Neural progenitor cell (in vitro differentiated cells): Measurements from ENCODE around the gene SPIRE1. TPM values are rescaled to one million over a fixed set of nuclear protein-coding genes. Genes with fewer than 3 reads are reported as not detected.

Experiments
- DNase-seq: peaks from one replicate; pipeline ENCODE4 v3.0.0-alpha.2; 2016; ENCODE audit warnings: low spot score
- H2AFZ ChIP-seq: fragments of 200-600 bp; sonication (generic); replicated peaks from 2 replicates; pipeline ENCODE4 v1.6.1; 2016; ENCODE audit warnings: antibody characterized with exemption
- H3F3A ChIP-seq: fragments of 200-600 bp; sonication (generic); 2 replicates; pipeline ENCODE4 v1.6.1; 2016; ENCODE audit warnings: antibody characterized with exemption, low read depth
- H3K27ac ChIP-seq: fragments of 200-600 bp; sonication (generic); 2 replicates; pipeline ENCODE4 v1.5.1; 2016; ENCODE audit warnings: mild to moderate bottlenecking
- H3K27me3 ChIP-seq: fragments of 200-600 bp; sonication (generic); 2 replicates; pipeline ENCODE4 v1.6.1; 2016; ENCODE audit warnings: mild to moderate bottlenecking, moderate library complexity
- H3K36me3 ChIP-seq: fragments of 200-600 bp; sonication (generic); 2 replicates; pipeline ENCODE4 v1.5.1; 2016
- H3K4me1 ChIP-seq: fragments of 200-600 bp; sonication (generic); 2 replicates; pipeline ENCODE4 v1.6.1; 2016; ENCODE audit warnings: mixed run types
- H3K4me2 ChIP-seq: fragments of 200-600 bp; sonication (generic); 2 replicates; pipeline ENCODE4 v1.6.1; 2016
- H3K4me3 ChIP-seq: fragments of 200-600 bp; sonication (generic); 2 replicates; pipeline ENCODE4 v1.5.1; 2016
- H3K79me2 ChIP-seq: fragments of 200-600 bp; sonication (generic); 2 replicates; pipeline ENCODE4 v1.6.1; 2016; ENCODE audit warnings: low read depth
- H3K9ac ChIP-seq: fragments of 200-600 bp; sonication (generic); 2 replicates; pipeline ENCODE4 v1.6.1; 2016
- H3K9me3 ChIP-seq: fragments of 200-600 bp; sonication (generic); 2 replicates; pipeline ENCODE4 v1.5.1; 2016; ENCODE audit warnings: low read depth
- H4K20me1 ChIP-seq: fragments of 200-600 bp; sonication (generic); 2 replicates; pipeline ENCODE4 v1.6.1; 2016; ENCODE audit warnings: low read depth
- H3K27ac Mint-ChIP-seq: 3 replicates; pipeline ENCODE4 v1.8.0; 2021; ENCODE audit warnings: mixed read lengths
- H3K27me3 Mint-ChIP-seq: 2 replicates; pipeline ENCODE4 v1.8.0; 2022; ENCODE audit warnings: low read depth, mild to moderate bottlenecking, inconsistent platforms, moderate library complexity, mixed read lengths; ENCODE audit not compliant: insufficient read depth
- H3K36me3 Mint-ChIP-seq: 3 replicates; pipeline ENCODE4 v1.8.0; 2021; ENCODE audit warnings: mixed read lengths
- H3K4me1 Mint-ChIP-seq: 3 replicates; pipeline ENCODE4 v1.8.0; 2021; ENCODE audit warnings: mixed read lengths
- H3K4me3 Mint-ChIP-seq: 3 replicates; pipeline ENCODE4 v1.8.0; 2021; ENCODE audit warnings: mild to moderate bottlenecking, moderate library complexity, mixed read lengths
- H3K9me3 Mint-ChIP-seq: 3 replicates; pipeline ENCODE4 v1.8.0; 2020; ENCODE audit warnings: mixed read lengths
- EZH2 ChIP-seq: fragments of 200-600 bp; sonication (generic); IDR thresholded peaks from 2 replicates; pipeline ENCODE4 v1.6.1; 2017; ENCODE audit warnings: antibody characterized with exemption, mild to moderate bottlenecking, moderate library complexity
- EZH2phosphoT487 ChIP-seq: fragments of 200-600 bp; sonication (generic); IDR thresholded peaks from 2 replicates; pipeline ENCODE4 v1.6.1; 2017; ENCODE audit warnings: antibody characterized with exemption
- total RNA-seq: library from RNA; depleted of rRNA; stranded (reverse); fragments of >200 nt; gene quantifications from 2 replicates; pipeline ENCODE4 v1.2.3, GENCODE V29; 2015; ENCODE audit warnings: low replicate concordance
- TF ChIP-seq, protein P1 (sequence below): fragments of 200-600 bp; sonication (generic); IDR thresholded peaks from 2 replicates; pipeline ENCODE4 v1.5.1; 2017; ENCODE audit warnings: antibody characterized with exemption, mild to moderate bottlenecking

SPIRE1 gene
- total RNA-seq, 1 donor from 2014 or later = 18.4 TPM

DNA sequence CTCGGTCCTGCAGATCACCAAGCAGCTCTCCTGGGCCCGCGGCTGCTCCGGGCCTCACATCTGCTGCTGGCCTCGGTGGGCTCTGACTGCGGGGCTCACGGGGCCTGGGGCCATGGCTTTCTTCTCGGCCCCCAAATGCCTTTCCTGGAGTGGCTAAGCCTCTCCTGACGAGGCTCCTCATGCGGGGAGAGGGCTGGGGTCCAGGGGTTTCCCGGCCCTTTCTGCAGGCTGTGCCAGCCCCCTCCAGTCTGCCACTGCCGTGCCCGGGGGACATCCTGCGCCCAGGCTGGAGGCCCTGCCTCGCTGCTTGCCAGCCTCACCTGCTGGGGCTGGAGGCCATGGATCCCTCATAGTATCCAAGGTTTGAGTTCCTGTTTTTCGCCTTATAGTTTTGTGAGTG is 226.3 kb downstream of the SPIRE1 start:
- no peaks in the 10 kb centered on the region for H3K4me1 Mint-ChIP-seq
- Histone ChIP-seq H2AFZ (no peak overlapping the region), H4K20me1 (no peaks in the 10 kb centered on the region), H3K79me2 (no peaks in the 10 kb centered on the region), H3K27me3 (no peaks in the 10 kb centered on the region), H3K4me3 (no peak overlapping the region), H3K9ac (no peak overlapping the region), H3K9me3 (no peaks in the 10 kb centered on the region), H3K4me2 (no peak overlapping the region), H3K36me3 (peaks cover 3% of the 10 kb centered on the region), H3K4me1 (no peaks in the 10 kb centered on the region), H3F3A (no peaks in the 10 kb centered on the region), H3K27ac (no peak overlapping the region)
- TF ChIP-seq EZH2phosphoT487 (no peak), EZH2 (no peak)
- TF ChIP-seq, protein P1, sequence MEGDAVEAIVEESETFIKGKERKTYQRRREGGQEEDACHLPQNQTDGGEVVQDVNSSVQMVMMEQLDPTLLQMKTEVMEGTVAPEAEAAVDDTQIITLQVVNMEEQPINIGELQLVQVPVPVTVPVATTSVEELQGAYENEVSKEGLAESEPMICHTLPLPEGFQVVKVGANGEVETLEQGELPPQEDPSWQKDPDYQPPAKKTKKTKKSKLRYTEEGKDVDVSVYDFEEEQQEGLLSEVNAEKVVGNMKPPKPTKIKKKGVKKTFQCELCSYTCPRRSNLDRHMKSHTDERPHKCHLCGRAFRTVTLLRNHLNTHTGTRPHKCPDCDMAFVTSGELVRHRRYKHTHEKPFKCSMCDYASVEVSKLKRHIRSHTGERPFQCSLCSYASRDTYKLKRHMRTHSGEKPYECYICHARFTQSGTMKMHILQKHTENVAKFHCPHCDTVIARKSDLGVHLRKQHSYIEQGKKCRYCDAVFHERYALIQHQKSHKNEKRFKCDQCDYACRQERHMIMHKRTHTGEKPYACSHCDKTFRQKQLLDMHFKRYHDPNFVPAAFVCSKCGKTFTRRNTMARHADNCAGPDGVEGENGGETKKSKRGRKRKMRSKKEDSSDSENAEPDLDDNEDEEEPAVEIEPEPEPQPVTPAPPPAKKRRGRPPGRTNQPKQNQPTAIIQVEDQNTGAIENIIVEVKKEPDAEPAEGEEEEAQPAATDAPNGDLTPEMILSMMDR = no peak
- H3K9me3 Mint-ChIP-seq = no peaks in the 10 kb centered on the region
- no peak overlapping the region for H3K27ac Mint-ChIP-seq
- peaks cover 17% of the 10 kb centered on the region for H3K36me3 Mint-ChIP-seq
- H3K27me3 Mint-ChIP-seq = peaks cover 4% of the 10 kb centered on the region
- H3K4me3 Mint-ChIP-seq = no peak overlapping the region
- DNase-seq = no peak

DNA sequence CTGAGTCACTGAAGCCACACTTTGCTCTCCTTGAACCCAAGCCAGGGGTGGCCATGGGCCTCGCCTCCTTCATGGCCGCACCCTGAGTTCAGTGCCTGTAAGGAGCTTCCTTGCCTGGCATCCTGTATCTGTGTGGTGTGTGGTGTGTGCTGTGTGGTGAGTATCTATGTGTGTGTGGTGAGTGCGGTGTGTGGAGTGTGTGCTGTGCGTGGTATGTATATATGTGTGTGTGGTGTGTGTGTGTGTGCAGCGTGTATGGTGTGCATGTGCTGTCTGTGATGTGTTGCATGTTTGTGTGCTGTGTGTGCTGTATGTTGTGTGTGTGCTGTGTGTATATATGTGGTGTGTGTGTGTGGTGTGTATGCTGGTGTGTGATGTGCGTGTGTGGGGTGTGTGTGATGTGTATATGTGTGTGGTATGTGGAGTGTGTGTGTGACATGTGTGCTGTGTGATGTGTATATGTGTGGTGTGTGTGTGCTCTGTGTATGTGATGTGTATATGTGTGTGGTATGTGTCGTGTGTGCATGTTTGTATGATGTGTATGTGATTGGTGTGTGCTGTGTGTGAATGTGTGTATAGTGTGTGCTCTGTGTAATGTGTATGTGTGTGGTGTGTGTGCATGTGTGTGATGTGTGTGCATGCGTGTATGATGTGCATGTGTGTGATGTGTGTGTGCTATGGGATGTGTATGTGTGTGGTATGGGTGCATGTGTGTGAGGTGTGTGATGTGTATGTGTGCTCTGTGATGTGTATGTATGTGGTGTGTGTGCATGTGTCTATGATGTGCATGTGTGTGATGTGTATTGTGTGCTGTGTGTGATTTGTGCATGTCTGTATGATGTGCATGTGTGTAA is 227.5 kb downstream of the SPIRE1 start:
- Mint-ChIP-seq H3K27me3 (peaks cover 4% of the 10 kb centered on the region), H3K27ac (no peak overlapping the region), H3K4me3 (no peak overlapping the region), H3K9me3 (no peaks in the 10 kb centered on the region), H3K36me3 (peaks cover 14% of the 10 kb centered on the region), H3K4me1 (no peaks in the 10 kb centered on the region)
- Histone ChIP-seq H3K9ac (no peak overlapping the region), H3K4me3 (no peak overlapping the region), H3K79me2 (no peaks in the 10 kb centered on the region), H3K4me1 (no peaks in the 10 kb centered on the region), H4K20me1 (no peaks in the 10 kb centered on the region), H3K4me2 (no peak overlapping the region), H3K9me3 (no peaks in the 10 kb centered on the region), H3K36me3 (peaks cover 3% of the 10 kb centered on the region), H3K27ac (no peak overlapping the region), H2AFZ (no peak overlapping the region), H3K27me3 (no peaks in the 10 kb centered on the region), H3F3A (no peaks in the 10 kb centered on the region)
- no peak for TF ChIP-seq EZH2
- TF ChIP-seq EZH2phosphoT487 = no peak
- TF ChIP-seq, protein P1 = no peak
- DNase-seq = no peak

DNA sequence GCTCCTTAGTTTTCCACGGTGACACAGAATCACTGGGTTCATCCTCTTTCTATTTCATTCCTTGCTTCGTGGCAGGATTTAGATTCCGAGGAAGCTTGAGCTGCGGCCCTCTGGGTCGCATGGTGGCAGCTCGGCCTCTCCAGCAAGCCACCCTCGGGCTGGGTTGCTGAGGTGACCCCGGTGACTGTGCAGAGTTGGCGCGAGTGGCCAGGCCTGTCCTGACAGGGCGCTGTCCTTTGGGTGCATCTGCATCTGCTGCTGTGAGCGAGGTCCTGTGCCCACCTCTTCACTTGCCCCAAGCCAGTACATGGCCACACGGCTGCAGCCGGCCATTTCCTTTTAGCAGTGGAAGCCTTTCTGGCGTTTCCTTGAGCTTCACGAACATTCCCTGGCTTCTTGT is 228.4 kb downstream of the SPIRE1 start:
- Histone ChIP-seq H2AFZ (no peak overlapping the region), H3K9me3 (no peaks in the 10 kb centered on the region), H3K79me2 (no peaks in the 10 kb centered on the region), H3F3A (no peaks in the 10 kb centered on the region), H3K4me1 (no peaks in the 10 kb centered on the region), H3K36me3 (peaks cover 3% of the 10 kb centered on the region), H3K27ac (no peak overlapping the region), H3K9ac (no peak overlapping the region), H4K20me1 (no peaks in the 10 kb centered on the region), H3K4me3 (no peak overlapping the region), H3K4me2 (no peak overlapping the region), H3K27me3 (no peaks in the 10 kb centered on the region)
- Mint-ChIP-seq H3K27me3 (peaks cover 5% of the 10 kb centered on the region), H3K4me3 (no peak overlapping the region), H3K27ac (no peak overlapping the region), H3K9me3 (no peaks in the 10 kb centered on the region), H3K36me3 (peaks cover 11% of the 10 kb centered on the region), H3K4me1 (no peaks in the 10 kb centered on the region)
- DNase-seq = no peak
- TF ChIP-seq EZH2 = no peak

DNA sequence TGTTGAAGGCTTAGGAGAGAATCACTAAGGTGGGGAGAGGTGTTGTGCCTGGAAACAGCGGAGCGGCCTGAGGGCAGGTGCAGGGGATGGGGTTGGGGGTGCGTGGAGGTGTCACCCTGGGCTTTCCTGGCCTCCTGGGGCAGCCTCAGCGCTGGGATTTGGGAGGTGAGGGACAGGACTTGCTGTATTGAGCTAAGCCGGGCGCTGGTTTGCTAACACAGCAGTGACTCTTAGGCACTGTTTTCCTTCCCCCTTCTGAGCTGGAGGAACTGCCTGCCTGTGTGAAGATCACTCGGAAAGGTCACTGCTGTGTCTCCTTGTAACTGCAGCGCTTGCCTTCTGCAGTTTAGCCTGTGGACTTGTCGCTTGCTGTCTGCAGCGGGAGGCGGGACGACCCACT is 229.0 kb downstream of the SPIRE1 start:
- Mint-ChIP-seq H3K4me1 (no peaks in the 10 kb centered on the region), H3K27me3 (peaks cover 6% of the 10 kb centered on the region), H3K4me3 (no peak overlapping the region), H3K9me3 (no peaks in the 10 kb centered on the region), H3K27ac (no peak overlapping the region), H3K36me3 (peaks cover 8% of the 10 kb centered on the region)
- no peak overlapping the region for H3K27ac ChIP-seq
- no peaks in the 10 kb centered on the region for H3K9me3 ChIP-seq
- no peaks in the 10 kb centered on the region for H3K79me2 ChIP-seq
- no peak overlapping the region for H3K4me3 ChIP-seq
- H3F3A ChIP-seq = no peaks in the 10 kb centered on the region
- no peak for DNase-seq
- no peak overlapping the region for H2AFZ ChIP-seq
- H3K9ac ChIP-seq = no peak overlapping the region
- H3K36me3 ChIP-seq = peaks cover 3% of the 10 kb centered on the region
- H3K4me1 ChIP-seq = no peaks in the 10 kb centered on the region
- H3K27me3 ChIP-seq = no peaks in the 10 kb centered on the region
- H4K20me1 ChIP-seq = no peaks in the 10 kb centered on the region
- TF ChIP-seq EZH2phosphoT487 = no peak
- TF ChIP-seq EZH2 = no peak
- TF ChIP-seq, protein P1 = no peak
- no peak overlapping the region for H3K4me2 ChIP-seq
